ENCODE measurements around the gene TJP1. TPM values are rescaled to one million over a fixed set of nuclear protein-coding genes. Genes with fewer than 3 reads are reported as not detected.

The TJP1 gene
- total and polyA plus RNA-seq, 8 donors: 82.9 to 130 (median 121) TPM

- DNase-seq: no peak
- ATAC-seq: no peak
- H3K27ac ChIP-seq: no peak overlapping the region
- no peak overlapping the region for H3K4me3 ChIP-seq
- H3K27me3 ChIP-seq: no peaks in the 10 kb centered on the region
- peaks cover 0 to under 1% of the 10 kb centered on the region in 2 donors for H3K9me3 ChIP-seq
- no peaks in the 10 kb centered on the region for H3K4me1 ChIP-seq
- intact Hi-C loops (cut with DNase I): no loop called here
- TF ChIP-seq CTCF (IDR thresholded peaks at IDR 0.05): no peak
- H3K36me3 ChIP-seq: peaks cover 0 to 54% of the 10 kb centered on the region in 2 donors
Measured at GRCh38 chr15:29727871-29728270, 94.4 kb downstream of the TJP1 start.

GRCh38 chr15:29726553-29726952 is 95.7 kb downstream of the TJP1 start:
- Histone ChIP-seq H3K4me3 (no peak overlapping the region), H3K27me3 (no peaks in the 10 kb centered on the region), H3K27ac (no peak overlapping the region), H3K36me3 (peaks cover 0 to 56% of the 10 kb centered on the region in 2 donors), H3K4me1 (no peaks in the 10 kb centered on the region), H3K9me3 (peaks cover 0 to 14% of the 10 kb centered on the region in 2 donors)
- no peak for DNase-seq
- TF ChIP-seq CTCF (IDR thresholded peaks at IDR 0.05): no peak
- ATAC-seq: no peak
- intact Hi-C loops (cut with DNase I): no loop called here

GRCh38 chr15:29724026-29724425 is 98.2 kb downstream of the TJP1 start:
- Histone ChIP-seq H3K27me3 (no peaks in the 10 kb centered on the region), H3K36me3 (peaks cover 0 to 70% of the 10 kb centered on the region in 2 donors), H3K9me3 (peaks cover 0 to 16% of the 10 kb centered on the region in 2 donors), H3K4me1 (no peaks in the 10 kb centered on the region), H3K4me3 (no peak overlapping the region), H3K27ac (no peak overlapping the region)
- TF ChIP-seq CTCF (IDR thresholded peaks at IDR 0.05): no peak
- no peak for DNase-seq
- ATAC-seq: no peak
- intact Hi-C loops (cut with DNase I): no loop called here

GRCh38 chr15:29713784-29714183 is 108.5 kb downstream of the TJP1 start:
- Histone ChIP-seq H3K4me3 (no peak overlapping the region), H3K4me1 (no peaks in the 10 kb centered on the region), H3K27me3 (no peaks in the 10 kb centered on the region), H3K36me3 (peaks cover 0 to 65% of the 10 kb centered on the region in 2 donors), H3K9me3 (no peaks in the 10 kb centered on the region), H3K27ac (no peak overlapping the region)
- DNase-seq: no peak
- no peak for ATAC-seq
- intact Hi-C loops (cut with DNase I): no loop called here
- no peak for TF ChIP-seq CTCF (IDR thresholded peaks at IDR 0.05)

GRCh38 chr15:29712149-29712885 is 110.0 kb downstream of the TJP1 start:
- H3K36me3 ChIP-seq: peaks cover 0 to 65% of the 10 kb centered on the region in 2 donors
- peak; percentile 84 for ATAC-seq

More at GRCh38 chr15:29712149-29712885, 110.0 kb downstream of the TJP1 start:
- intact Hi-C loops (cut with DNase I): no loop called here
- Histone ChIP-seq H3K4me1 (no peaks in the 10 kb centered on the region), H3K27ac (no peak overlapping the region), H3K9me3 (no peaks in the 10 kb centered on the region), H3K27me3 (no peaks in the 10 kb centered on the region), H3K4me3 (no peak overlapping the region)
- DNase-seq: no peak
- no peak for TF ChIP-seq CTCF (IDR thresholded peaks at IDR 0.05)
